NCI-H2171 treated with DMSO at 0.1 percent for 48 hours (cell line): ENCODE results near the gene OGN.
"Not testable (repeated sequence)": the region's sequence is repeated elsewhere in the genome, so short reads cannot be mapped to it uniquely, and the experiment has no call there.

Source experiments
- DNase-seq: peaks from one replicate; lab custom pipeline; 2025; lab: John Stamatoyannopoulos, UW

The OGN gene, protein sequence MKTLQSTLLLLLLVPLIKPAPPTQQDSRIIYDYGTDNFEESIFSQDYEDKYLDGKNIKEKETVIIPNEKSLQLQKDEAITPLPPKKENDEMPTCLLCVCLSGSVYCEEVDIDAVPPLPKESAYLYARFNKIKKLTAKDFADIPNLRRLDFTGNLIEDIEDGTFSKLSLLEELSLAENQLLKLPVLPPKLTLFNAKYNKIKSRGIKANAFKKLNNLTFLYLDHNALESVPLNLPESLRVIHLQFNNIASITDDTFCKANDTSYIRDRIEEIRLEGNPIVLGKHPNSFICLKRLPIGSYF

DNA sequence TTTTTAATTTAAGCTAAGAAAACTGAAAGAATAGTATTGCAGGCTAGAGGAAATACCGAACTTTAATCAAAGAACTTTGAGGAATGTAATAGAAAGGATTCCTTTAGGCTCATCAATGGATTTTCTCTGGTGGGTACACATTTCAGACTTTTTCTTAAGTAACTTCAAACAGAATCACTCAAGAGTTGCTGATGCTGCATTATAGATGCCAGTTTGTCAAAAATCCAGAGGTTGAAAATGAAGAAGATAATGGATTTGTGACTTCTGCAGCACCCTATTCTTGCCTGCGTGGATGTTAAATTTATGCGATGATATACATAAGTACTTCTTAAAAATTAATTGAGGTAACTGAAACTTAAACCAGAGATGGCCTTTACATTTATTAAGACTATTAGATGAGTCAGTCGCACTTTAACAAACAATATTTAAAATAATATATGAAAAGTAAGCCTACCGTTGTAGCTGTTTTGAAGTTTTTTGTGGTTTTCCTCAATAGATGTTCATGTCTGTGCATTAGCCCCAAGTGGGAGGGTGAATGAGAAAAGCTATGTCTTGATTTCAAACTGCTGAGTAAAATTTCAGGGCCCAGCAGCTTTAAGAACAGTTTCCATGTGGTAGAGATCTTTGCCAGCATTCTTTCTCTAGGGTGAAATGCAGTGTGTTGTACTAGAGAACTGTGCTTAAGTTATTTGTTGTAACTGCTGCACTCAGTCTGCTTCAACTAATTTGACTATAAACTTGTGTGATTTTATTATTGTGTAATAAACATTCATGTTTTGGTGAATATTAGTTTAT, at the start of gene OGN:
OGN (minus strand) TSS at position 537 of the 795 bp plus-strand sequence. CDS start 1,171 bp downstream, outside the sequence.
- peak; percentile 34 for DNase-seq

DNA sequence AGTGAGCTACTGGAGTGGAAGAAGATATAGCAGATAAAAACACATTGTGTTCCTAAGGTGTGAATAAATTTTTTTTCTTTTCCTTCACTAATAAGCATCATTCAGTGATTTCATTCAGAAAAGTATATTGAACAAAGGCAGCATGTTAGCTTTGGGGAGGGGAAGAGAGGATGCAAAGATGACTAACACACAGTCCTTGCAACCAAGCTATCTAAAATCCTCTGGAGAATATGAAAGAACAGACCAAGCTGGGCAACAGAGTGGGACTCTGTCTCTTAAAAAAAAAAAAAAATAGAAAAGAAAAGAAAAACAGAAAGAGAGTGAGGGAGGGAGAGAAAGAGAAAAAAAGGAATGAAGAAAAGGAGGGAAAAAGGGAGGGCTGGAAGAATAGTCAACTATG, 42.2 kb upstream of the OGN start:
- peak; percentile 52 for DNase-seq

DNA sequence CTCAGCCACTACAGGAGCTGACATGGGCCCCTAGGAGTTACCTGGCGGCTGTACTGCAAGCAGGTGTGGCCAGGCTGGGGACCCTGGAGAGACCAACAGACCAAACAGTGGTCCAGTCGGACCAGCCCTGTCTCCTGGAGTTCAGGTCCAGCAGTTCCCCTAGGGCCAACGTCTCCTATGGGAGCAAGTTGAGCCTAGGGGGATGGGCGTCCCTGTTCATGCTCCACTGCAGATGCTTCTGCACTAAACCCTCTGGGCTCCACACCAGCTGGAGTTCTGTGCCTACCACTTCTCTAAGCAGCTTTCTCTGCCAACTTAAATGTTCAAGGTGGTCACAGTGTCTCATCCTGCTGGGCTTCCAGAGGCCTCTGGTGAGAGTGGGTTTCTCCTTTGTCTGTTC, 40.5 kb upstream of the OGN start:
- DNase-seq = peak; percentile 90

DNA sequence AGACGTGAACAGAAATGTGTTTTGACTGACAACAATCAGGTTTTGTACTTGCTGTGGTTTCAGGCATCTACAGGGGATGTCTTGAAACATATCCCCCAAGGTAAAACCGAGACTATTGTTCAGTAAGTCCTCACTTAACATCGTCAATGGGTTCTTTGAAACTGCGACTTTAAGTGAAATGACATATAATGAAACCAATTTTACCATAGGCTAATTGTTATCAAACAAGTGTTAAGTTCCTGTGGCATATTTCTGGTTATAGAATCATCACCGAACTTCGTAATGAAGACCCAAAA, 36.3 kb upstream of the OGN start:
- no peak for DNase-seq

DNA sequence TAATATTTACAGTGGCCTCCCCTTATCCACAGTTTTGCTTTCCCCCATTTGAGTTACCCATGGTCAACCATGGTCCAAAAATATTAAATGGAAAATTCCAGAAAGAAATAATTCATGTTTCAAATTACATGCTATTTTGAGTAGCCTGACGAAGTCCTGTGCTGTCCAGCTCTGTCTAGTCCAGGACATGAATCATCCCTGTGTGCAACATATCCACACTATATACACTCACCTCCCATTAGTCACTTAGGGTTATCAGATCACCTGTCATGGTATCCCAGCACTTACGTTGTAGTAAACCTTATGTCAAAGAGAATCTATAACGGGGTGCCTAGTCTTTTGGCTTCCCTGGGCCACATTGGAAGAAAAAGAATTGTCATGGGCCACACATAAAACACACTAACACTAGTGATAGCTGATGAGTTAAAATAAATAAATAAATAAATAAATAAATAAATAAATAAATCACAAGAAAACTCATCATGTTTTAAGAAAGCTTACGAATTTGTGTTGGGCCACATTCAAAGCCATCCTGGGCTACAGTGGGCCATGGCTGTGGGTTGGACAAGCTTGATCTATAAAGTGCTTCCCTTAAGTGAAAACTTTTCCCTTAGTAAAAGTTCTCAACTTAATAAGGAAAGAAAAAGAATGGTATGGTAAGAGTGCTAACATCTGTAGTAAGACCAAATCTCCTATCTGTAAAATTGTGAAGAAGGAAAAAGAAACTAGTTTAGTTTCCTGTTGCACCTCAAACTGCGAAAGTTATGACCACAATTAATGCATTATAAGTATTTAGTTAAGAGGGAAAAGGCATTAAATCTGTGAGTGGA, 35.8 kb upstream of the OGN start:
- DNase-seq = no peak

DNA sequence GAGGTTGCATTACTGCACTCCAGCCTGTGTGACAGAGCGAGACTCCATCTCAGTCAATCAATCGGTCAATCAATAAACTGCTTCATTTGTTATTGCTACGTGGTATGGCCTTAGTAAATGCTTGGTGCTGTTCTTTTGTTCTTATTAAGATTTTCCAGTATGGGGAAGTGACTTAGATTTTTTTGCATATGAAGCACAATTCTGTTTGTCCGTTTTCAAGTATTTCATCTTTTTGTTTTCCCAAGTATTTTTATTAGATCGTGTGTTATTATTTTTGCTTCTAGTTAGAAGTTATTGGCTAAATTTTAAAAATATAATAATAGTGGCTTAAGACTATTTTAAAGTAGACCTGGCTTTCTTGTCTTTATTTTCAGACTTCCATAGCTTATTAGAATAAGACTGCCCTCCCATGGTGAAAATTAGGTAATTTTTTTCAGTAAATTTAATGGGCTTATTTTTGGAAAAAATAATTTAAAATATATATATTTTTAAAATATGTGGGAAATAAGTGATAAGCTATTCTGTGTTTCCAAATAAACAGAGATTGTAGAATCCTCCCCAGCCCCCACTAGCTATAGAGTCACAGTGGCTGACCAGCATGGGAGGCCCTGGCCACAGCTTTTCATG, 34.6 kb upstream of the OGN start:
- DNase-seq = no peak

DNA sequence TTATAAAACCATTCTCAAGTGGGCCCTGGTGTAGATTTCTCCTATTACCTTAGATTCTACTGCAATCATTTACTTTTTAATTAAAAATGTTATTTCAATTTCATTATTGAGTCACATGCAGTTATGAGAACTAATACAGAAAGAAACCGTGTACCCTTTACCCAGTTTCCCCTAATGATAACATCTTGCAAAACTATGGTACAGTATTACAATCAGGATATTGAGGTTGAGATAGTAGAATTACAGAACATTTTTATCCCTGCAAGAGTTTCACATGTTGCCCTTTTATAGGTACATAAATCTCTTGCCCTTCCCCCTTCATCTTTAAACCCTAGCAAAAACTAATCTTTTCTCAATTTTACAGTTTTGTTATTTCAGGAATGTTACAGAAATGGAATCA, 30.9 kb upstream of the OGN start:
- no peak for DNase-seq

DNA sequence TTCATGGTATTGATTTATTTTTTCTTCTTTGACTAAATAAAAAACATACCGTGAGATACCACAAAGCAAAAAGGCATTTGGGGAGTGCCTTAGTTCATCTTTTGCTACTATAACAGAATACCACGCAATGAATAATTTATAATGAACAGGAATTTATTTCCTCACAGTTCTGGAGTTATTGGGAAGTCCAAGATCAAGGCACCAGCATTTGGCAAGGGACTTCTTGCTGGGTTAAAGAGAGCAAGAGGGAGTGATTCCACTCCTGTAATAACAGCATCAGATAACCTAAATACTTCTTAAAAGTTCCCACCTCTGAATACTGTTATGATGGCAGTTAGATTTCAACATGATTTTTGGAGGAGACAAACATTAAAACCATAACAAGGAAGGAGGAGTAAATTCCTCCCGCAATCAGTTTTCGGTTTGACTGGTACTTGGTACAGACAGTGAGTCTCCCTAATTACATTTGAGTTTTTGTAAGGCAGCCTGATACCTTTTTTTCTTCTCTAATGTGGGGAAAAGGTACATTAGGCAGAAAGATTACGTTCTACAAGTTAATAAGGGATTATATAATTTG, 28.7 kb upstream of the OGN start:
- no peak for DNase-seq

DNA sequence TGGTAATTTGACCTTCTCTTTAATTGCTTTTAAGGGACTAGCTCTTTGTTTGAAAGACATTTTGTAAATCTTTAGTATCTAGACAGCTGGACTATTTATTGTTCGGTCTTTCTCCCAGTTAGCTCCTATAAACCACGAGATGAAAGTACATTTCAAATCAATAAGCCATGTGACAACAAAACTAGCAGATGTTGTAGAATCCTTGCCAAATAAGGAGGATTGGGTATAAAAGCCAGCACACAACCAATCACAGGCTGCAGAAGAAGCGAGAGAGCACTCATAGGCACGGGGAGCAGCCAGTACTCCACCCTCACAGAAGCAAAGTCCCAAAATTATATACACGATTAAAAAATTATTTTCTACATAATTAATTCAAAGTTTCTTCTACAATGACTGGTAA, 28.0 kb upstream of the OGN start:
- peak; percentile 92 for DNase-seq

DNA sequence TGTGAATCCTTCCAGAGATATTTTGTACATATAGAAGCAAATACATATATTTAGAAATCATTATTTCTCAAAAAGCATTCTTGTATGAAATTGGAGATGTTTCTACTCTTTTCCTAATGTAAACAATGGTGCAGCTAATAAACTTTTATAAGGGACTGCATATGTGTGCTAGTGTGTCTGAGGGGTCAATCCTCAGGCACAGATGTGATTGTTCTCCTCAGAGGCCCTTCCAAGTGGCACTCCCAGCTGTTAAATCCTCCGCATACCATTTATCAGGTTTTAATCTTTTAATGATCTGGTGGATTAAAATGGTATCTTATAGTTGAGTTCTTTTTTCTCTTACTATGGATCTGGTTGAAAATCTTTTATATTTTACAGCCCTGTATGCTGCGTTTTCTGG, 25.5 kb upstream of the OGN start:
- DNase-seq = peak; percentile 60

DNA sequence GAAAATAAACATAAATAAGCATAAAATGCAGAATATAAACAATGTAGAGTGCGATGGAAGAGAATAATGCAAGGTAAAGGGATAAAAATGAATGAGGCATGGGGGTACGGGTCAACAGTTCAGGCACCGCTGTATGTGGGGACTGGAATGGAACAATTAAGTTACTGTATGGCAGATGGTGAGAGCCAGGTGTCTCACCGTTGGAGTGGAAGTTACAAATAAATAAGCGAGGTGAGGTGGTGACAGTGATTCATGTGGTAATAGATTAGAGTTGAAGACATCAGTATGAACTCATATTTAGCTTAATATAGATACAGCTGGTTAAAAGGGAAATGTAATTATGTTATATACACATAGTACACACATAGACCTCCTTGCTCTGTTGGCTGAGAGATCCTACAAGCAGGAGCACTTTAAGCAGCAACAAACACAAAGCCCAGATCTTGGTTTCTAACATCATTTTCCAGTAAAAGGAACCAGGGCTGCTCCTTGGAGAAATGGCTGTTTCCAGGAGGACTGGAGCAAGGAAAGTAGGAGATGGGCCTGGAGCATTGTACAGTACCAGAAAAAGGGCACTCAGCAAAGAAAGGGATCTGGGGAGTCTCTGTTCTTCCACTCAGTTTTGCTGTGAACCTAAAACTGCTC, 22.2 kb upstream of the OGN start:
- peak; percentile 99 for DNase-seq

DNA sequence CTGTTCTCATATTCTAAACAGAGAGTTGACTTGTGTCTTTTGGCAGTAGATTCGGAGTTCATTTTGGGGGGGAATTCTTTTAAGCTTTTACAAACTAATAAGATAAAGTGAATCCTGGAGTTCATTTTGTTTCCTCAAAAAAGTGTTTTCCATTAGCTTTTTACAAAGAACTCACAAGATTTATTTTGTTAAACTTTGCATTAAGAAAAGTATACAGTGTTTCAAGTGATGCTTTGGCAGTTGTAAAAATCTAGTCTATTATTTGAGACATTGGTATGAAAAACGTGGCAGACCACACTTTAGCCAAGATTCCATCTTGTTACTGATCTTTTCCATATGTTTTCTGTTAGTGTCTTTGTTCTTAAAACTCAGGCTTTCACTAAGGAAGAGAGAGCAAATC, 21.1 kb upstream of the OGN start:
- peak; percentile 37 for DNase-seq

DNA sequence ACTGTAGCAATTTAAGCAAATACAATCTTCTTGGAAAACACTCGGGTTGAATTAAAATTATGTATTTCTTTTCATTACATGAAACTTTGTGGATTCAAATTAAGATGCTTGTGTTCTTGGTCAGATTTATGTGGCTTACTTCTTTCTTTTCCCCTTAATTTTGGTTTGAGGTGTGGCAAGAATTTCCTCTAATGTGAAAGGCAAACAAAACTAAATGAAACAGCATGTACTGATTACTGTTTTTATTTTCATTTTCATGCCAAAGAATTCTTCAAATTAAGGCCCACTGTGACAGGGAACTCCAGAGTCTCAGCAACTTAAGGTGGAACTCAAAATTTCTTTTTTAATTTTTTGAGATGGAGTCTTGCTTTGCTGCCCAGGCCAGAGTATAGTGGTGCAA, 20.0 kb upstream of the OGN start, which contains the start of gene OMD:
OMD (minus strand) TSS at position 132 of the 400 bp plus-strand sequence. CDS start 6,913 bp downstream, outside the sequence.
- no peak for DNase-seq

DNA sequence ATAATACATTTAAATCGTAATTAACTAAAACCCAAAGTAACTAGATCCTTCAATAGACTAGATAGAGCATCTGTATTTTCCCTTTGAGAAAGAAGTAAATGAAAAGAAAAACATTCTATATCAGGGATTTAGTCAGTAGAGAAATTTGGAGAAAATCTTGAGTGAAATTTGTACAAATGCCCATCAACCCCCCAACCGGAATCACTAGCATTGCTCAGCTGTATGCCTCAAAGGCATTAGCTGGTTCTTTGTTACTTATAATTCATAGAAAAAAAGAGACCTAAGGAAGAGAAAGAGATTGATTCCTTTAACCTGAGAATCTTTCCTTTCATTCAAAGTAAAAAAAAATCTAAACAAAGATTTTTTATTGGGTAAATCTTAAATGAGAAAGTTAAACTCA, 19.2 kb upstream of the OGN start:
- DNase-seq = no peak

DNA sequence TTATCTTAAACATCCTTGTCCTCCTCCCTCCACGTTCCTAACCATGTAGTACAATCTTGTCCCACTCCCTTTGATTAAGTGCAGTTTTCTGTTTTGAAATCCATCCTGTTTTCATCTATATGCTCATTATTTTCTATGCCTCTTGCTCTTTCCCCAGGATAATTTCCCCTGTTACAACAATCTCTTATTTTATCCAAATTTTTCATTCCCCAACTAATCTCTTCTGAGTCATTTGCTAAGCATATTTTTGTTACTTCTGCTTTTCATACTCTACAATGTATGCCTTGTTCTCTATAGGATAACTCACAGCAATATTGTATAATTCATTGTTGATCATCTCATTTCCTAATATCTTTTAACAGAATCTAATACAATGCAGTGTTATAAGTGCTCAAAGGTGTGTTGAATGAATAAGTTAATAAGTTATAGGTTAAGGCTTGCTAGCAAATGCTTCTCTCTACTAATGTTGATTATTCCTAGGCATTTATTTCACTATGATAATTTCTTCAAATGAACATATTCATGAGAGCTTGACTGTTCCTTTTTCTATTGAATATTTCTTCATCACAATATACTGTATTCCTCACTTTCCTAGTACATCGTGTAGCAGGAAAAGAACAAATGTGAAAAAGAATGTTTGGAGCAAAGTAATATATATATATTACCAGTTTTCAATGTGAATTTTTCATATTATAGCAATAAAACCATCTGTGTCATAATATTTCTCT, 18.4 kb upstream of the OGN start:
- DNase-seq = no peak

DNA sequence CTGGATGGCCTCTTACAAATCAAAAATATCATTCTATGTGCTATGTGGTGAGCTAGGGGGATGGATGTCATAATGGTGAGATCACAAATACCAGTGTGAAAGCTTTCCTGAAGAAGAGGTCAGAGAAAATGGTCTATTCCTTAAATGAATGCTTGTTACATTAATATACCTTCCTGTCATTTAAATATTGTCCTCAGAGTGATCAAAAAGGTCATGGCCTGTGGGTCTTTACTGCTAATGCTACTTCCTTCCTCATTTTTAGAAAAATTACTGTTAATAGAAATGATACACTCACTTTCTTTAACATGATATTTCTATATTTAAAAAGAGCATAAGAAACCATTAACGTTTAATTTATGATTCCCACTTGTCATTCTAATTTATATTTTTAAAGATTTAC, 10.2 kb upstream of the OGN start:
- DNase-seq = no peak

DNA sequence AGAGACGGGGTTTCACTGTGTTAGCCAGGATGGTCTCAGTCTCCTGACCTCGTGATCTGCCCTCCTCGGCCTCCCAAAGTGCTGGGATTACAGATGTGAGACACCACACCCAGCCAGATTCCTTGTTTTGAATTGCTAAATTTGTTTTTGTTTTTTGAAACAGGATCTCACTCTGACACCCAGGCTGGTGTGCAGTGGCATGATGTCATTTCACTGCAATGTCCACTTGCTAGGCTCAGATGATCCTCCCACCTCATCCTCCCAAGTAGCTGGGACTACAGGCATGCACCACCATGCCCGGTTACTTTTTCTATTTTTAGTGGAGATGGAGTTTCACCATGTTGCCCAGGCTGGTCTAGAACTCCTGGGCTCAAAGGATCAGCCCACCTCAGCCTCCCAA, 6.8 kb upstream of the OGN start:
- not testable (repeated sequence) for DNase-seq

DNA sequence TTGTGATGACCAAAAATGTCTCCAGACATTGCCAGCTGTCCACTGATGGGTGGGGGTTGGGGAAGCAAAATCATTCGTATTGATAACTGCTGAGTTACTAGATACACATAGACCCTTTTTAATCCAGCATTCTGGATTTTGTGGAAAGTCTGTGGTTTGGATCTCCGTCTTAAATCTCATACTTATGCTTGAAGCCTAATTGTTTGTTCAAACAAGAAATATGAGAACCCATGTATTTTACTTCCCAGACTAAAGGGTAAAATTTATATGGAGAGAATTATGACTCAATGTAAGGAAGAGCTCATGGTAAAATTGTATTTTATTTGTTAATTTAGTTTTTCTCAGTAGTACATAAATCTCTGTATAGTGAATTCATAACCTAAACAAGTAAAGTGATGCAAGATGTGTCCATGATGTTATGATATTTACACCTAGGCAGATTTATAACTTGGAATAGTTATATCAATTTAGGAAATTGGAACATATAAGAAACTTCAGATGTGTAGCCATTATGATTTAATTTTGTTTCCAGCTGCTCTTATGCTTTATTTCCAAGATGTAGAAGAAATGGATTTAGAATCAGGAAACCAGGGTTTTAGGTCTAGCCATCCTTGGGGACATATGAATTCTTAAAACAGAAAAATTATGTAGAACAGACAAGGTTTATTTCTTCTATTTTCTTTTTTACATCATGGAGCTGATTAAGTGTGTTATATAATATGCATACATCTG, 4.5 kb upstream of the OGN start:
- no peak for DNase-seq

DNA sequence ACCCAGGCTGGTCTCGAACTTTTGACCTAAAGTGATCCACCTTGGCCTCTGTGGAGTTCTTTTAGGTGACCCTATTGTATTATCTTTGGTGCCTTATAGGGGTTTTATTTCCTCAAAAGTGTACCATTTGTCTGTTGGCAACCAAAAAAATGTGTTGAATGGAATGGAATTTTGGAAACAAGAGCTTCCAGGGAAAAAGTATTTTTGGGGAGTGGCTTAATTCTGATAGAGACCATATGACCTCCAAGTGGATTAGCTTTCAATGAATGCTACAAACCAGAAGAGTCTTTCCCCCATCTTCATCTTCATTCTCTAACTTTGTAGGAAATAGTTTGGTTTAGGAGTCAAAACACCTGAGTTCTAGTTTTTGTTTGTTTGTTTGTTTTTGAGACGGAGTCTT, 3.4 kb upstream of the OGN start:
- no peak for DNase-seq

DNA sequence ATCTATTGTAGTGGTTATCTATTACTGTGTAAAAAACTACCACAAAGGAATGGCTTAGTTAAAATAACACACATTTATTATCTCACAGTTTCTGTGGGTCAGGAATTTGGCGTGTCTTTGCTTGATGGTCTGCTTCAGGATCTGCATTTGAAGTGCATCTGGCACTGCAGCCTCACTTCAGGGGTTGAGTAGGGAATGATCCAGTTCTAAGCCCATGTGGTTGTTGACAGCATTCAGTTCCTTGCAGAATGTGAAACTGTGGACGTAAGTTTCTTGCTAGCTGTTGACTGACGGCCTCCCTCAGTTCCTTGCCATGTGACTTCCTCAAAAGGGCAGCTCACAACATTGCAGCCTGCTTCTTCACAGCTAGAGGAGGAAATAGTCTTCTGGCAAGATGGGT, 2.1 kb upstream of the OGN start:
- no peak for DNase-seq
